ENCODE data around the gene HOXA6.

- TF ChIP-seq CTCF (IDR thresholded peaks at IDR 0.05; ENCODE audit: low read length), result no peak
- no peak for TF ChIP-seq EZH2 (IDR thresholded peaks at IDR 0.05; ENCODE audit: borderline replicate concordance, low read length)
These were observed 7.3 kb downstream of the HOXA6 start for GRCh38 chr7:27140126-27140857.
